OCI-LY3 (cell line): ENCODE measurements around the gene SLCO4A1.

ENCODE experiments used
- CTCF ChIP-seq: fragments of 200-600, 300-600 bp; sonication (generic); IDR thresholded peaks from 2 replicates; pipeline ENCODE4 v1.5.1; 2014; ENCODE audit warnings: antibody characterized with exemption, low read length, low read depth
- EZH2phosphoT487 ChIP-seq: fragments of 200-600 bp; shearing (Covaris generic); IDR thresholded peaks from 2 replicates; pipeline ENCODE4 v1.6.1; 2018; ENCODE audit warnings: antibody characterized with exemption, mixed run types, low read depth

GRCh38 chr20:62642666-62643520 lies 590 bp downstream of the SLCO4A1 start:
- no peak for TF ChIP-seq CTCF
- no peak for TF ChIP-seq EZH2phosphoT487
